Endothelial cell of umbilical vein (primary cell): ENCODE measurements around the gene GC. TPM values are rescaled to one million over a fixed set of nuclear protein-coding genes. Genes with fewer than 3 reads are reported as not detected.

ENCODE experiments used
- BruUV-seq: library from RNA; stranded (reverse); fragments of 400-500 nt; replicated peaks from 2 replicates; lab custom pipeline; 2021; lab: Mats Ljungman, UMichigan
- CTCF ChIA-PET: fragments of 300-600, 350-600 bp; sonication (Branson Sonifier 250); formaldehyde crosslinking; loops from one replicate; lab custom pipeline; 2021; ENCODE audit warnings: antibody characterized with exemption, inconsistent platforms; lab: Charles Lee
- POLR2A ChIA-PET: fragments of 300-600, 350-600 bp; sonication (Branson Sonifier 250); formaldehyde crosslinking; loops from one replicate; lab custom pipeline; 2021; ENCODE audit warnings: antibody characterized with exemption, inconsistent platforms; lab: Charles Lee
- DNase-seq: peaks from one replicate; pipeline ENCODE4 v3.0.0-alpha.2; 2011; ENCODE audit warnings: low read depth, low spot score
- FAIRE-seq: peaks from 2 replicates; lab custom pipeline; 2011; peaks lifted over from hg19 to GRCh38; lab: Jason Lieb, UNC
- H2AFZ ChIP-seq: 2 replicates; pipeline ENCODE4 v1.6.0; 2012; ENCODE audit warnings: low read depth, low read length, control low read depth, inconsistent platforms
- H3K27ac ChIP-seq: 2 replicates; pipeline ENCODE4 v1.5.1; 2011; ENCODE audit warnings: low read depth, mild to moderate bottlenecking, control low read depth, low read length, moderate library complexity; ENCODE audit not compliant: insufficient read depth
- H3K27me3 ChIP-seq, 2 experiments: 2 replicates each; pipeline versions ENCODE4 v1.6.0 to v1.6.1; 2011; ENCODE audit warnings: low read length in 2 of 2, mixed read lengths in 1 of 2; ENCODE audit not compliant: control insufficient read depth in 2 of 2, insufficient read depth in 2 of 2
- H3K36me3 ChIP-seq, 2 experiments: 2 replicates in 1 of 2; 3 replicates in 1 of 2; pipeline ENCODE4 v1.5.1; 2011; ENCODE audit warnings: low read length in 2 of 2, mild to moderate bottlenecking in 1 of 2, moderate library complexity in 1 of 2; ENCODE audit not compliant: control insufficient read depth in 2 of 2, insufficient read depth in 2 of 2; ENCODE audit errors: extremely low read depth in 1 of 2
- H3K4me1 ChIP-seq: 3 replicates; pipeline ENCODE4 v1.5.1; 2011; ENCODE audit warnings: mild to moderate bottlenecking, low read length; ENCODE audit not compliant: control insufficient read depth, insufficient read depth; ENCODE audit errors: extremely low read depth
- H3K4me2 ChIP-seq: 2 replicates; pipeline ENCODE4 v1.6.1; 2011; ENCODE audit warnings: low read length, control low read depth, mixed read lengths; ENCODE audit not compliant: insufficient read depth
- H3K4me3 ChIP-seq, 3 experiments: fragments of 200-600 bp in 1 of 3; sonication (generic), shearing (Covaris generic) in 1 of 3; replicated peaks in 1 of 3; 2 replicates each; pipeline ENCODE4 v1.5.1; 2011 to 2016; ENCODE audit warnings: control low read depth in 3 of 3, low read length in 3 of 3, mild to moderate bottlenecking in 2 of 3, inconsistent platforms in 1 of 3, low read depth in 1 of 3, moderate library complexity in 1 of 3; ENCODE audit not compliant: insufficient read depth in 1 of 3
- H3K79me2 ChIP-seq: 2 replicates; pipeline ENCODE4 v1.6.0; 2012; ENCODE audit warnings: low read length, inconsistent platforms; ENCODE audit not compliant: control insufficient read depth, insufficient read depth
- H3K9ac ChIP-seq: replicated peaks from 2 replicates; pipeline ENCODE3; 2011; ENCODE audit warnings: low read length, control low read depth; ENCODE audit not compliant: insufficient read depth; ENCODE audit errors: extremely low read depth
- H3K9me1 ChIP-seq: replicated peaks from 3 replicates; pipeline ENCODE4 v1.6.0; 2011; ENCODE audit warnings: mild to moderate bottlenecking, low read length; ENCODE audit not compliant: control insufficient read depth, insufficient read depth; ENCODE audit errors: extremely low read depth
- H3K9me3 ChIP-seq: replicated peaks from 2 replicates; pipeline ENCODE4 v1.5.1; 2012; ENCODE audit warnings: low read length, inconsistent platforms; ENCODE audit not compliant: control insufficient read depth, insufficient read depth
- H4K20me1 ChIP-seq: replicated peaks from 2 replicates; pipeline ENCODE3; 2011; ENCODE audit warnings: mild to moderate bottlenecking, low read length; ENCODE audit not compliant: control insufficient read depth, insufficient read depth; ENCODE audit errors: extremely low read depth
- CTCF ChIP-seq, 2 donors: IDR thresholded peaks; 1 replicate in 1 of 2; 2 replicates in 1 of 2; pipeline ENCODE4 v1.5.1; 2011; ENCODE audit warnings: low read length in 2 of 2, mild to moderate bottlenecking in 2 of 2, moderate library complexity in 2 of 2, control low read depth in 1 of 2, inconsistent platforms in 1 of 2, low read depth in 1 of 2; ENCODE audit not compliant: insufficient read depth in 1 of 2; ENCODE audit errors: extremely low read depth in 1 of 2
- EZH2 ChIP-seq: IDR thresholded peaks from 2 replicates; pipeline ENCODE4 v1.6.1; 2012; ENCODE audit warnings: borderline replicate concordance, low read depth, mild to moderate bottlenecking, moderate library complexity, low read length, inconsistent platforms; ENCODE audit not compliant: severe bottlenecking
- FOS ChIP-seq: IDR thresholded peaks from 2 replicates; pipeline ENCODE4 v1.6.1; 2011; ENCODE audit warnings: mild to moderate bottlenecking, low read length, moderate library complexity, borderline replicate concordance; ENCODE audit not compliant: insufficient read depth
- GATA2 ChIP-seq: IDR thresholded peaks from 2 replicates; pipeline ENCODE4 v1.7.0; 2011; ENCODE audit warnings: low read depth, mild to moderate bottlenecking, moderate library complexity, mixed read lengths, low read length; ENCODE audit not compliant: insufficient read length, insufficient read depth
- JUN ChIP-seq: IDR thresholded peaks from 2 replicates; pipeline ENCODE4 v1.6.1; 2011; ENCODE audit warnings: borderline replicate concordance, low read depth; ENCODE audit not compliant: insufficient read length, insufficient read depth
- MAX ChIP-seq: IDR thresholded peaks from 2 replicates; pipeline ENCODE4 v1.6.1; 2011; ENCODE audit not compliant: insufficient read depth, insufficient read length
- MYC ChIP-seq: IDR thresholded peaks from one replicate; pipeline ENCODE4 v1.6.1; 2011; ENCODE audit warnings: mild to moderate bottlenecking, low read depth, low read length
- POLR2A ChIP-seq: IDR thresholded peaks from 2 replicates; pipeline ENCODE4 v1.6.1; 2012; ENCODE audit warnings: low read depth, mild to moderate bottlenecking, control low read depth, low read length
- POLR2AphosphoS5 ChIP-seq: IDR thresholded peaks from 2 replicates; pipeline ENCODE4 v1.6.1; 2012; ENCODE audit warnings: low read depth, mild to moderate bottlenecking, control low read depth, low read length, moderate library complexity; ENCODE audit not compliant: insufficient read depth
- dilution Hi-C: fragments of 300-500 bp; cut with MboI; formaldehyde crosslinking; loops from one replicate; pipeline ENCODE4 v1.15.0; 2019; ENCODE audit warnings: low sequenced_read_pairs; ENCODE audit not compliant: extremely low pct_ligation_motif_present
- intact Hi-C: fragments of 100-400 bp; cut with micrococcal nuclease; formaldehyde crosslinking; loops from one replicate; pipeline ENCODE4 v1.10.0; 2022
- polyA plus RNA-seq, 4 experiments: library from polyadenylated mRNA; depleted of rRNA in 3 of 4; stranded (reverse) in 3 of 4; unstranded in 1 of 4; fragments of >200 nt; gene quantifications; 2 replicates each; pipeline versions ENCODE4 v1.2.1 to v1.2.3, GENCODE V29; 2011 to 2012; ENCODE audit warnings: missing spikeins in 1 of 4
- total RNA-seq: library from RNA; stranded (reverse); gene quantifications from 2 replicates; pipeline ENCODE4 v1.2.3, GENCODE V29; 2021

Gene GC
- total and polyA plus RNA-seq, 2 donors (not counting 3 experiments of a cell fraction or from before 2014, with no cell fraction given) = not detected

GRCh38 chr4:71711044-71711984 lies 72.6 kb downstream of the GC start:
- no peak overlapping the region for H3K4me2 ChIP-seq
- H2AFZ ChIP-seq = no peak overlapping the region
- H4K20me1 ChIP-seq = no peaks in the 10 kb centered on the region
- intact Hi-C loops = no loop called here
- no peaks in the 10 kb centered on the region for H3K79me2 ChIP-seq
- FAIRE-seq (no peak), DNase-seq (no peak)
- dilution Hi-C loops = no loop called here
- TF ChIP-seq MAX (no peak), POLR2A (no peak), MYC (no peak)
- ChIA-PET CTCF (interaction anchor here (0.6 to 3.5 kb wide), 5 partner anchors 441 to 1110 kb away, joined by 3 to 22 read pairs (median 4); no protein-coding TSS in a partner anchor), POLR2A (interaction anchor here (0.6 kb wide), 1 partner anchor 600 kb away, joined by 3 read pairs; no protein-coding TSS in a partner anchor)
- H3K4me1 ChIP-seq = no peaks in the 10 kb centered on the region
- H3K27me3 ChIP-seq = no peaks in the 10 kb centered on the region
- H3K9me3 ChIP-seq = no peaks in the 10 kb centered on the region
- no peaks in the 10 kb centered on the region for H3K9me1 ChIP-seq
- H3K4me3 ChIP-seq = no peak overlapping the region
- H3K36me3 ChIP-seq = no peaks in the 10 kb centered on the region
- no peak overlapping the region for H3K27ac ChIP-seq
- no TSS peak for BruUV-seq
- no peak overlapping the region for H3K9ac ChIP-seq

- Histone ChIP-seq H3K9me3 (no peaks in the 10 kb centered on the region), H3K9ac (no peak overlapping the region), H4K20me1 (no peaks in the 10 kb centered on the region), H3K4me3 (no peak overlapping the region), H3K9me1 (no peaks in the 10 kb centered on the region), H2AFZ (no peak overlapping the region), H3K4me2 (no peak overlapping the region), H3K36me3 (no peaks in the 10 kb centered on the region), H3K79me2 (no peaks in the 10 kb centered on the region), H3K4me1 (no peaks in the 10 kb centered on the region), H3K27me3 (no peaks in the 10 kb centered on the region), H3K27ac (no peak overlapping the region)
- ChIA-PET POLR2A (no interaction called here), CTCF (interaction anchor here (0.7 to 3.5 kb wide), 2 partner anchors 16 to 1108 kb away, joined by 3 to 22 read pairs; no protein-coding TSS in a partner anchor)
- dilution Hi-C loops (no loop called here), intact Hi-C loops (no loop called here)
- TF ChIP-seq MYC (no peak), FOS (no peak), CTCF (IDR thresholded peaks at IDR 0.05; ENCODE audit: extremely low read depth in 1 of 2, insufficient read depth in 1 of 2, low read depth in 1 of 2, low read length in 2 of 2) (no peak), GATA2 (no peak), JUN (no peak), POLR2AphosphoS5 (no peak), EZH2 (no peak), MAX (no peak), POLR2A (no peak)
- FAIRE-seq (no peak), DNase-seq (no peak)
- no TSS peak for BruUV-seq
Observed at GRCh38 chr4:71709961-71710360, 73.9 kb downstream of the GC start.
